Prostate gland (tissue), 2 donors: ENCODE measurements around the gene NAA60. TPM values are rescaled to one million over a fixed set of nuclear protein-coding genes. Genes with fewer than 3 reads are reported as not detected.
"Not testable (repeated sequence)": the region's sequence is repeated elsewhere in the genome, so short reads cannot be mapped to it uniquely, and the experiment has no call there.

Experiments used
- DNase-seq: peaks from one replicate; pipeline ENCODE4 v3.0.0-alpha.2; 2019; ENCODE audit warnings: low spot score
- H3K27ac ChIP-seq, 2 donors: fragments of 200-600 bp; sonication (generic); 2 replicates each; pipeline ENCODE4 v1.5.1; 2017 to 2019
- H3K27me3 ChIP-seq: fragments of 200-600 bp; sonication (generic); replicated peaks from 2 replicates; pipeline ENCODE4 v1.5.1; 2019; ENCODE audit not compliant: insufficient read depth
- H3K36me3 ChIP-seq, 2 donors: fragments of 200-600 bp; sonication (generic); 1 replicate in 1 of 2; 2 replicates in 1 of 2; pipeline versions ENCODE4 v1.5.1 to v1.8.1; 2017 to 2019
- H3K4me1 ChIP-seq: fragments of 200-600 bp; sonication (generic); replicated peaks from 2 replicates; pipeline ENCODE4 v1.5.1; 2019
- H3K4me3 ChIP-seq, 2 donors: fragments of 200-600 bp; sonication (generic); 2 replicates each; pipeline ENCODE4 v1.5.1; 2017 to 2019
- H3K9me3 ChIP-seq: fragments of 200-600 bp; sonication (generic); 2 replicates; pipeline ENCODE4 v1.5.1; 2017
- POLR2A ChIP-seq: fragments of 450-650 bp; IDR thresholded peaks from one replicate; pipeline ENCODE4 v1.6.1; 2016; ENCODE audit warnings: antibody characterized with exemption, mild to moderate bottlenecking
- POLR2AphosphoS5 ChIP-seq: sonication (generic); formaldehyde crosslinking; IDR thresholded peaks from one replicate; pipeline ENCODE4 v1.6.1; 2017; ENCODE audit warnings: antibody characterized with exemption
- WGBS: methylation state at CpG from one replicate; pipeline ENCODE4 v1.1.5; 2018; 5-methylcytosine and 5-hydroxymethylcytosine counted together
- intact Hi-C: fragments of 100-400 bp; cut with DNase I; formaldehyde crosslinking; loops from one replicate; pipeline ENCODE4 v1.14.2; 2022
- total RNA-seq, 2 donors: library from RNA; depleted of rRNA; stranded (reverse); fragments of >200 nt; gene quantifications; one replicate each; pipeline ENCODE4 v1.1.0, GENCODE V29; 2016
- TF ChIP-seq, protein P1 (sequence below), 4 experiments: fragments of 200-600 bp in 2 of 4; fragments of 450-650 bp in 2 of 4; sonication (generic) in 2 of 4; IDR thresholded peaks; 1 replicate in 3 of 4; 2 replicates in 1 of 4; pipeline ENCODE4 v1.5.1; 2016 to 2019; ENCODE audit warnings: antibody characterized with exemption in 4 of 4, mild to moderate bottlenecking in 2 of 4, moderate library complexity in 2 of 4

The NAA60 gene
- total RNA-seq, 2 donors from 2014 or later, result 48.1 to 99.2 TPM

DNA sequence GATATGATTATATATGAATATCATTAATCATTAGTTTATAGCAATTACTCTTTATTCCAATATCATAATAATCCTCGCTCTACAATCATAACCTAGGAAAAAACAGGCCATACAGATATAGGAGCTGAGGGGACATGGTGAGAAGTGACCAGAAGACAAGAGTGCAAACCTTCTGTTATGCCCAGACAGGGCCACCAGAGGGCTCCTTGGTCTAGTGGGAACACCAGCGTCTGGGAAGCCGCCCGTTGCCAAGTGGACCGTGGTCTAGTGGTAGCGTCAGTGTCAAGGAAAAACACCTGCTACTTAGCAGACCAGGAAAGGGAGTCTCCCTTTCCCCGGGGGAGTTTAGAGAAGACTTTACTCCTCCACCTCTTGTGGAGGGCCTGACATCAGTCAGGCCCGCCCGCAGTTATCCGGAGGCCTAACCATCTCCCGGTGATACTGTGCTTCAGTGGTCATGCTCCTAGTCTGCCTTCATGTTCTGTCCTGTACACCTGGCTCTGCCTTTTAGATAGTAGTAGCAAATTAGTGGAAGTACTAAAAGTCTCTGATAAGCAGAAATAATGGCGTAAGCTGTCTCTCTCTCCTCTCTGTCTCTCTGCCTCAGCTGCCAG is 83.8 kb downstream of the NAA60 start:
- intact Hi-C loops, result loop anchor here (5.0 kb wide), 1 partner anchor 350 kb away; no protein-coding TSS in a partner anchor
- H3K4me3 ChIP-seq, H3K27me3 ChIP-seq, H3K9me3 ChIP-seq, H3K27ac ChIP-seq, H3K4me1 ChIP-seq: not testable (repeated sequence)
- TF ChIP-seq, protein P1, sequence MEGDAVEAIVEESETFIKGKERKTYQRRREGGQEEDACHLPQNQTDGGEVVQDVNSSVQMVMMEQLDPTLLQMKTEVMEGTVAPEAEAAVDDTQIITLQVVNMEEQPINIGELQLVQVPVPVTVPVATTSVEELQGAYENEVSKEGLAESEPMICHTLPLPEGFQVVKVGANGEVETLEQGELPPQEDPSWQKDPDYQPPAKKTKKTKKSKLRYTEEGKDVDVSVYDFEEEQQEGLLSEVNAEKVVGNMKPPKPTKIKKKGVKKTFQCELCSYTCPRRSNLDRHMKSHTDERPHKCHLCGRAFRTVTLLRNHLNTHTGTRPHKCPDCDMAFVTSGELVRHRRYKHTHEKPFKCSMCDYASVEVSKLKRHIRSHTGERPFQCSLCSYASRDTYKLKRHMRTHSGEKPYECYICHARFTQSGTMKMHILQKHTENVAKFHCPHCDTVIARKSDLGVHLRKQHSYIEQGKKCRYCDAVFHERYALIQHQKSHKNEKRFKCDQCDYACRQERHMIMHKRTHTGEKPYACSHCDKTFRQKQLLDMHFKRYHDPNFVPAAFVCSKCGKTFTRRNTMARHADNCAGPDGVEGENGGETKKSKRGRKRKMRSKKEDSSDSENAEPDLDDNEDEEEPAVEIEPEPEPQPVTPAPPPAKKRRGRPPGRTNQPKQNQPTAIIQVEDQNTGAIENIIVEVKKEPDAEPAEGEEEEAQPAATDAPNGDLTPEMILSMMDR (IDR thresholded peaks at IDR 0.05), result peak; percentile 18 to 64 (median 50)
- DNase-seq, result peak; percentile 58
- peaks cover 4 to 23% of the 10 kb centered on the region in 2 donors for H3K36me3 ChIP-seq
- WGBS, result 64% methylated on average over 12 of the region's 12 CpGs

DNA sequence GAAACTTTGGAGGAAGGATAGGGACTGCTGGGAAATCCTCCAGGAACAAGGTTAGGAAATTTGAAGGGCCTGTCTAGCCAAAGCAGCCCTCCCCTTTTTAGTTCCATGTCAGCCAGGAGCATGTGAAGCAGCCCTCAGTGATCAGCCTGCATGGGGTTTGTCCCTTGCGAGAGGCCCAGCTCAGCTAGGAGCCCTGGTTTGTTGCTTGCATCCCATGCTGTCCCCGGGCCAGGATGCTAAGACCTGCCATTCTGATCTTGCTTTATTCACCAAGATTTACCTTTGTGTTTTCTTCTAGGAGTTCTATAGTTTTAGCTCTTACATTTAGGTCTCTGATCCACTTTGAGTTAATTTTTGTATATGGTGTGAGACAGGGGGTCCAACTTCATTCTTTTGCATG is 84.9 kb downstream of the NAA60 start:
- no peaks in the 10 kb centered on the region for H3K4me1 ChIP-seq
- H3K27ac ChIP-seq, result no peak overlapping the region
- peaks cover 4 to 19% of the 10 kb centered on the region in 2 donors for H3K36me3 ChIP-seq
- H3K9me3 ChIP-seq, result no peaks in the 10 kb centered on the region
- H3K4me3 ChIP-seq, result no peak overlapping the region
- intact Hi-C loops, result loop anchor here (5.0 kb wide), 1 partner anchor 349 kb away; no protein-coding TSS in a partner anchor
- DNase-seq, result no peak
- WGBS, result 94% methylated on average over 2 of the region's 2 CpGs
- TF ChIP-seq POLR2AphosphoS5 (no peak), POLR2A (no peak)
- TF ChIP-seq, protein P1 (IDR thresholded peaks at IDR 0.05), result no peak
- no peaks in the 10 kb centered on the region for H3K27me3 ChIP-seq

DNA sequence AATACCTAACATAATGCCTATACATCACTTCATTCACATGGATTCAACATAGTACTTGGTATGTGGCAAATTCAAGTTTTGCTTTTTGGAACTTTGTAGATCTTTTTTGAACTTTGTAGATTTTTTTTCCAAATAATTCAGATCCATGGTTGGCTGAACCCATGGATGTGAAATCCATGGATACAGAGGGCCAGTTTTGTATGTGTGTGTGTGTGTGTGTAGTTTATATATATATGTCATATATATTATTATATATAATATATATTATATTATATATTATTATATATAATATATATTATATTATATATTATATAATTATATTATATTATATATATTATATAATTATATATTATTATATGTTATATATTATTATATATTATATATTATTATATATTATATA is 85.7 kb downstream of the NAA60 start:
- intact Hi-C loops, result loop anchor here (5.0 kb wide), 1 partner anchor 348 kb away; no protein-coding TSS in a partner anchor
- peaks cover 4 to 12% of the 10 kb centered on the region in 2 donors for H3K36me3 ChIP-seq

DNA sequence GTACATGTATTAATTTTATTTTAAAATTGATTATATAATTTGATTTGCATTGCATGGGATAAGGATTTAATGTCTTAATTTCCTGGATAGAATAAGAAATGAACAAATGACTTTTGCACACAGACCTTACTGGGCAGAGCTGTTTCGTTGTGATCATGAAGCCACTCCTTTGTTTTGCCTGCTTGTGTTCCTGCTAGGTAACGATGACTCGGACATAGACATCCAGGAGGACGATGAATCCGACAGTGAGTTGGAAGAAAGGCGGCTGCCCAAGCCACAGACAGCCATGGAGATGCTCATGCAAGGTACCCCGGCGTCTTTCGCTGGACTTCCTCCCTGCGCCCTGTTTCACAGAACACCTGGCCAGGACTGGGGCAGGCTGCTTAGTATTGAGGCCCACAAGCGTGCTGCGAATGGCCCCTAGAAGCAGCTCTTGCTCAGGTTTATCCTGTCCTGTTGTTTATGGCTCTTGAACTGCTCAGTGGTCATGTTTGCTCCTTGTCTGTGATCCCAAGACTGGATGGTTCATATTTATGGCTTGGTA is 87.0 kb downstream of the NAA60 start:
- TF ChIP-seq POLR2AphosphoS5, result no peak
- TF ChIP-seq, protein P1 (IDR thresholded peaks at IDR 0.05), result no peak
- no peak for TF ChIP-seq POLR2A
- Histone ChIP-seq H3K9me3 (no peaks in the 10 kb centered on the region), H3K4me1 (no peaks in the 10 kb centered on the region), H3K27me3 (no peaks in the 10 kb centered on the region), H3K36me3 (peaks cover 4 to 8% of the 10 kb centered on the region in 2 donors), H3K4me3 (no peak overlapping the region), H3K27ac (no peak overlapping the region)
- WGBS, result 89% methylated on average over 12 of the region's 12 CpGs
- intact Hi-C loops, result no loop called here
- no peak for DNase-seq

More for the DNA sequence above, 85.7 kb downstream of the NAA60 start:
- H3K27me3 ChIP-seq, result no peaks in the 10 kb centered on the region
- H3K4me3 ChIP-seq, result no peak overlapping the region
- TF ChIP-seq POLR2A (no peak), POLR2AphosphoS5 (no peak)
- TF ChIP-seq, protein P1 (IDR thresholded peaks at IDR 0.05), result no peak
- DNase-seq, result no peak
- no peaks in the 10 kb centered on the region for H3K9me3 ChIP-seq
- H3K4me1 ChIP-seq, result no peaks in the 10 kb centered on the region
- H3K27ac ChIP-seq, result no peak overlapping the region

DNA sequence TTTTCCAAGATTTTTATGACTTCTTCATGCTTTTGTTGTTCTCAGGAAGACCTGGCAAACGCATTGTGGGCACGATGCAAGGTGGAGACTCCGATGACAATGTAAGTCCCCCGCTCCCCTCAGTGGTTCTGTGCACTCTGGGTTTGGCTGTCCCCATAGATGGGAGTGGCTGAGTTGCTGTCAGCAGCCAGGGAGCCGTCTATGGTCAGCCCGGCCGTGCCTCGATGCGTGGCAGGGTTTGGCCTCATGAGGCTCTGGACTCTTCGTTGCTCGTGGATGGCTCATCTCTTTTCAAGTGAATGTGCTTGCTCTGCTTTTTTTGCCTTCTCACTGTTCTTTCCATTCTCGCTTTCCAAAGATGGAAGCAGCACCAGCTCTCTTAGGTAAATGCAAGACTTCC is 89.3 kb downstream of the NAA60 start:
- Histone ChIP-seq H3K27ac (no peak overlapping the region), H3K4me3 (no peak overlapping the region), H3K9me3 (no peaks in the 10 kb centered on the region), H3K36me3 (peaks cover 4 to 8% of the 10 kb centered on the region in 2 donors), H3K4me1 (no peaks in the 10 kb centered on the region), H3K27me3 (no peaks in the 10 kb centered on the region)
- intact Hi-C loops, result no loop called here
- no peak for DNase-seq
- WGBS, result 90% methylated on average over 12 of the region's 12 CpGs
- TF ChIP-seq POLR2AphosphoS5 (no peak), POLR2A (no peak)
- TF ChIP-seq, protein P1 (IDR thresholded peaks at IDR 0.05), result no peak
